HG03103 (cell line): ENCODE measurements around the gene SRGN.

Experiments
- ATAC-seq: cut with Tn5 transposase; IDR thresholded peaks from one replicate; pipeline ENCODE4 v1.9.1; 2021; ENCODE audit warnings: low read depth; ENCODE audit not compliant: unreplicated experiment

SRGN gene

GRCh38 chr10:69088801-69089501 is 1.0 kb downstream of the SRGN start:
- no peak for ATAC-seq

- no peak for ATAC-seq
Measured at GRCh38 chr10:69089638-69090599, 2.0 kb downstream of the SRGN start.

GRCh38 chr10:69090685-69091084 is 2.8 kb downstream of the SRGN start:
- ATAC-seq: no peak

- no peak for ATAC-seq
Measured at GRCh38 chr10:69091143-69091651, 3.3 kb downstream of the SRGN start.

- ATAC-seq: no peak
Measured at GRCh38 chr10:69092959-69093850, 5.3 kb downstream of the SRGN start.

GRCh38 chr10:69093933-69094332 is 6.0 kb downstream of the SRGN start:
- ATAC-seq: no peak

GRCh38 chr10:69096045-69096444 is 8.1 kb downstream of the SRGN start:
- no peak for ATAC-seq

GRCh38 chr10:69097729-69098128 is 9.8 kb downstream of the SRGN start:
- no peak for ATAC-seq

GRCh38 chr10:69100136-69100872 is 12.4 kb downstream of the SRGN start:
- ATAC-seq: no peak

- ATAC-seq: no peak
Measured at GRCh38 chr10:69101451-69102095, 13.7 kb downstream of the SRGN start.

- no peak for ATAC-seq
Measured at GRCh38 chr10:69102440-69102839, 14.5 kb downstream of the SRGN start.

- ATAC-seq: no peak
Measured at GRCh38 chr10:69103784-69104183, 15.9 kb downstream of the SRGN start.

GRCh38 chr10:69104994-69105790 is 17.3 kb downstream of the SRGN start:
- no peak for ATAC-seq

GRCh38 chr10:69107176-69107490 is 19.2 kb downstream of the SRGN start:
- no peak for ATAC-seq

- ATAC-seq: no peak
Measured at GRCh38 chr10:69107699-69108098, 19.8 kb downstream of the SRGN start.

- no peak for ATAC-seq
Measured at GRCh38 chr10:69119896-69120295, 32.0 kb downstream of the SRGN start.

GRCh38 chr10:69123306-69123746 is 35.4 kb downstream of the SRGN start:
- ATAC-seq: peak; percentile 51

- peak; percentile 83 for ATAC-seq
Measured at GRCh38 chr10:69123747-69124562, 36.1 kb downstream of the SRGN start, which contains the start of gene VPS26A. Gene VPS26A, plus strand, starts transcription at chr10:69124178. Its CDS starts 100 bp downstream, at chr10:69124278.
